ENCODE results near the gene APOOL. TPM values are rescaled to one million over a fixed set of nuclear protein-coding genes. Genes with fewer than 3 reads are reported as not detected.

The APOOL gene
- total RNA-seq, 4 donors from 2014 or later, result 1.1 to 11.2 (median 7.2) TPM

- H3K27ac ChIP-seq, result no peak overlapping the region
- no peaks in the 10 kb centered on the region for H3K36me3 ChIP-seq
- WGBS, 2 donors (ENCODE audit: low coverage in 1 of 2), result 49% methylated on average over 3 of the region's 3 CpGs; no CpG with 5 or more reads in 1 of the 2 donors
- no peak for TF ChIP-seq CTCF (IDR thresholded peaks at IDR 0.05)
- no peak for TF ChIP-seq POLR2A (IDR thresholded peaks at IDR 0.05)
- in situ Hi-C loops (cut with MboI; ENCODE audit: low pct_ligation_motif_present in 1 of 4, low pct_unique_long_range_greater_than_20kb in 1 of 4, low sequenced_read_pairs in 3 of 4) (no loop called here), intact Hi-C loops (cut with DNase I; ENCODE audit: low total_unique reads) (no loop called here)
- no peak overlapping the region for H3K4me3 ChIP-seq
- no peaks in the 10 kb centered on the region for H3K9me3 ChIP-seq
- DNase-seq, result no peak
- no peaks in the 10 kb centered on the region for H3K27me3 ChIP-seq
- no peaks in the 10 kb centered on the region for H3K4me1 ChIP-seq
These were observed 33.4 kb downstream of the APOOL start for GRCh38 chrX:85037114-85037513.

GRCh38 chrX:85051627-85052026, 48.0 kb downstream of the APOOL start:
- H3K4me3 ChIP-seq, result no peak overlapping the region
- no peak for DNase-seq
- no peaks in the 10 kb centered on the region for H3K4me1 ChIP-seq
- H3K27me3 ChIP-seq, result no peaks in the 10 kb centered on the region
- 40% methylated on average over 1 of the region's 1 CpG; no CpG with 5 or more reads in 1 of the 2 donors for WGBS, 2 donors (ENCODE audit: low coverage in 1 of 2)
- no peaks in the 10 kb centered on the region for H3K9me3 ChIP-seq
- in situ Hi-C loops (cut with MboI; ENCODE audit: low pct_ligation_motif_present in 1 of 4, low pct_unique_long_range_greater_than_20kb in 1 of 4, low sequenced_read_pairs in 3 of 4) (no loop called here), intact Hi-C loops (cut with DNase I; ENCODE audit: low total_unique reads) (no loop called here)
- TF ChIP-seq POLR2A (IDR thresholded peaks at IDR 0.05) (no peak), CTCF (IDR thresholded peaks at IDR 0.05) (no peak), POLR2AphosphoS5 (IDR thresholded peaks at IDR 0.05) (no peak), EP300 (IDR thresholded peaks at IDR 0.05; ENCODE audit: low read depth) (no peak)
- H3K36me3 ChIP-seq, result no peaks in the 10 kb centered on the region
- no peak overlapping the region for H3K27ac ChIP-seq

GRCh38 chrX:85052205-85052604, 48.5 kb downstream of the APOOL start:
- WGBS, 2 donors (ENCODE audit: low coverage in 1 of 2), result 43% methylated on average over 3 of the region's 3 CpGs; no CpG with 5 or more reads in 1 of the 2 donors
- no peak for DNase-seq
- no peaks in the 10 kb centered on the region for H3K9me3 ChIP-seq
- H3K4me3 ChIP-seq, result no peak overlapping the region
- in situ Hi-C loops (cut with MboI; ENCODE audit: low pct_ligation_motif_present in 1 of 4, low pct_unique_long_range_greater_than_20kb in 1 of 4, low sequenced_read_pairs in 3 of 4) (no loop called here), intact Hi-C loops (cut with DNase I; ENCODE audit: low total_unique reads) (no loop called here)
- H3K27ac ChIP-seq, result no peak overlapping the region
- no peaks in the 10 kb centered on the region for H3K4me1 ChIP-seq
- TF ChIP-seq CTCF (IDR thresholded peaks at IDR 0.05), result no peak
- no peaks in the 10 kb centered on the region for H3K27me3 ChIP-seq
- H3K36me3 ChIP-seq, result no peaks in the 10 kb centered on the region

GRCh38 chrX:85052636-85053343, 49.1 kb downstream of the APOOL start:
- H3K36me3 ChIP-seq, result no peaks in the 10 kb centered on the region
- intact Hi-C loops (cut with DNase I; ENCODE audit: low total_unique reads), result no loop called here
- H3K4me3 ChIP-seq, result no peak overlapping the region
- 29 to 31% methylated on average over 2 of the region's 2 CpGs for WGBS, 2 donors (ENCODE audit: low coverage in 1 of 2)
- H3K27ac ChIP-seq, result no peak overlapping the region
- H3K27me3 ChIP-seq, result no peaks in the 10 kb centered on the region
- H3K4me1 ChIP-seq, result no peaks in the 10 kb centered on the region
- H3K9me3 ChIP-seq, result no peaks in the 10 kb centered on the region
- no peak for DNase-seq
- TF ChIP-seq EP300 (IDR thresholded peaks at IDR 0.05; ENCODE audit: low read depth), result no peak
- peak in 3 of 5 experiments; percentile 9 to 12 (median 9) for TF ChIP-seq CTCF (IDR thresholded peaks at IDR 0.05)
- no peak for TF ChIP-seq POLR2AphosphoS5 (IDR thresholded peaks at IDR 0.05)
- TF ChIP-seq POLR2A (IDR thresholded peaks at IDR 0.05), result no peak
- in situ Hi-C loops (cut with MboI; ENCODE audit: low pct_ligation_motif_present in 1 of 4, low pct_unique_long_range_greater_than_20kb in 1 of 4, low sequenced_read_pairs in 3 of 4), result no loop called here

Measured in transverse colon (tissue), 4 donors.